ENCODE measurements around the gene SLC6A6. TPM values are rescaled to one million over a fixed set of nuclear protein-coding genes. Genes with fewer than 3 reads are reported as not detected.

SLC6A6 gene
- total RNA-seq, 6 experiments from 2014 or later, result 22.5 to 33.0 (median 28.6) TPM

GRCh38 chr3:14506626-14507304 is 104.4 kb downstream of the SLC6A6 start:
- DNase-seq, result no peak
- Mint-ChIP-seq H3K9me3 (peaks cover 10% of the 10 kb centered on the region), H3K4me3 (no peak overlapping the region), H3K36me3 (ENCODE audit: low read depth) (peaks cover 5% of the 10 kb centered on the region), H3K4me1 (ENCODE audit: low read depth) (no peaks in the 10 kb centered on the region), H3K27me3 (ENCODE audit: insufficient read depth) (peaks cover 25% of the 10 kb centered on the region), H3K27ac (no peak overlapping the region)
- no peak for TF ChIP-seq CTCF (IDR thresholded peaks at IDR 0.05)

DNA sequence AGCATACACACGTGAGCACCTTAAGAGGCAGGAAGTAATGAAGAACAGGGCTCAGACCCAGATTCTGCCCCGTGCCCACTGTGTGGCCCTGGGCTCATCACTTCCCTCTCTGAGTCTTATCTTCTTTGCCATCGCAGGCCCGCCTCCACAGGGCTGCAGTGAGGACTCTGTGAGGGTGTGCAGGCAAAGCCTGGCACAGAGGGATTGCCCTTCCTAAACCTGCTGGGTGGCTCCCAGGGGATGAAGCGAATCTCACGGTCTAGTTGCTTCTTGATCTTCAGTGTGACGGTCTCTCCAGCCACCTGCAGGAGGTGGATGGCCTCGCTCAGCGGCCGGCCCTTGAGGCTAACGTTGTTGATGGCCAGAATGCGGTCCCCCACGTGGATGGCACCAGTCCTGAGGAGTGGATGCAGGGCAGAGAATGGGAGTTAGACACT is 104.9 kb downstream of the SLC6A6 start:
- Mint-ChIP-seq H3K27ac (no peak overlapping the region), H3K27me3 (ENCODE audit: insufficient read depth) (peaks cover 29% of the 10 kb centered on the region), H3K36me3 (ENCODE audit: low read depth) (peaks cover 5% of the 10 kb centered on the region), H3K4me3 (no peak overlapping the region), H3K9me3 (peaks cover 9% of the 10 kb centered on the region), H3K4me1 (ENCODE audit: low read depth) (no peaks in the 10 kb centered on the region)
- no peak for DNase-seq
- TF ChIP-seq CTCF (IDR thresholded peaks at IDR 0.05), result no peak

DNA sequence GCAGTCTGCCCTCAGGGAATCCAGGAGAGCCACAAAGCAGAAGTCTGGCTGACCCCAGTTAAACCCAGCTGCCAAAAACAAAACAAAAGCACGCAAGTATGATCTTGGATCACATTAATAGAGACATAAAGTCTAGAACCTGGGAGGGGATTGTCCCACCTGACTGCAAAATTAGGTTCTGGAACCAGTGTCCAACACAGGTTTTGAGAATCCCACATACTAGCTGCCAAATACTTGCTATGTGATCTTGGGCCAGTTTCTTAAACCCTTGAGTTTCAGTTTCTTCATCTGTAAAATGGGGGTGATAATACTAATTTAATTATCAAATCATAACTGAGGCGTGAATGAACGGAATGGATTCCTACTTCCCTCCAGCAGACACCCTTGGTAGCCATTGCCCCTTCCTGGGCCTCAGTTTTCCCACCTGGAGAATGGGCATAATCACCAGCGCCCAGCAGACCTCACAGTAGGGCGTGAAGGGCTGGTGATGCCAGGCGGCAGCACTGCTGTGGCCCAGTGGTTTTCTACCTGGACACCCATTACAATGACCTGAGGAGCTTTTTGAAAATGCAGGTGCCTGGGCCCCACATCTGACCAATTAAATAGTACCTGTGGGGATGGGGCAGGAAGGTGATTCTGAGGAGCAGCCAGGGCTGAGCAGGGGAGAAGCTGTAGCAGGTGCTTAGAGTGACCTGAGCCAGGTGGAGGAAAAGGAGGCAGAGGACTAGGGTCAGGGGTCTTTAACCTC is 105.5 kb downstream of the SLC6A6 start:
- DNase-seq, result no peak
- Mint-ChIP-seq H3K4me1 (ENCODE audit: low read depth) (no peaks in the 10 kb centered on the region), H3K9me3 (peaks cover 3% of the 10 kb centered on the region), H3K36me3 (ENCODE audit: low read depth) (peaks cover 4% of the 10 kb centered on the region), H3K4me3 (no peak overlapping the region), H3K27ac (no peak overlapping the region), H3K27me3 (ENCODE audit: insufficient read depth) (peaks cover 29% of the 10 kb centered on the region)
- TF ChIP-seq CTCF (IDR thresholded peaks at IDR 0.05), result no peak

DNA sequence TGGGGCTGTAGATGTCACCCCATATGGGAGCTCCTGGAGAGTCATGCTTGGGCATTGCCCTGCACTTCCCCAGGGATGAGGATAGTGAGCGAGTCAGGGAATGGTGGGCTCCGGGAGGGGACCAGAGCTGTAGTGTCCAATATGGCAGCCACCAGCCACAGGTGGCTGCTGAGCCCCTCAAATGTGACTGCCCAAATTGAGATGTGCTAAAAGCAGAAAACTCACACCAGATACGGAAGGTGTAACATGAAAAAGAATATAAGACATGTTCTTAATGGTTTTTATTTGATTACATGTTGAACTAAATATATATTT is 106.1 kb downstream of the SLC6A6 start:
- no peak overlapping the region for H3K27ac Mint-ChIP-seq
- no peak overlapping the region for H3K4me3 Mint-ChIP-seq
- no peaks in the 10 kb centered on the region for H3K9me3 Mint-ChIP-seq
- no peak for TF ChIP-seq CTCF (IDR thresholded peaks at IDR 0.05)
- no peaks in the 10 kb centered on the region for H3K4me1 Mint-ChIP-seq (ENCODE audit: low read depth)
- H3K27me3 Mint-ChIP-seq (ENCODE audit: insufficient read depth), result peaks cover 27% of the 10 kb centered on the region
- H3K36me3 Mint-ChIP-seq (ENCODE audit: low read depth), result no peaks in the 10 kb centered on the region
- no peak for DNase-seq

DNA sequence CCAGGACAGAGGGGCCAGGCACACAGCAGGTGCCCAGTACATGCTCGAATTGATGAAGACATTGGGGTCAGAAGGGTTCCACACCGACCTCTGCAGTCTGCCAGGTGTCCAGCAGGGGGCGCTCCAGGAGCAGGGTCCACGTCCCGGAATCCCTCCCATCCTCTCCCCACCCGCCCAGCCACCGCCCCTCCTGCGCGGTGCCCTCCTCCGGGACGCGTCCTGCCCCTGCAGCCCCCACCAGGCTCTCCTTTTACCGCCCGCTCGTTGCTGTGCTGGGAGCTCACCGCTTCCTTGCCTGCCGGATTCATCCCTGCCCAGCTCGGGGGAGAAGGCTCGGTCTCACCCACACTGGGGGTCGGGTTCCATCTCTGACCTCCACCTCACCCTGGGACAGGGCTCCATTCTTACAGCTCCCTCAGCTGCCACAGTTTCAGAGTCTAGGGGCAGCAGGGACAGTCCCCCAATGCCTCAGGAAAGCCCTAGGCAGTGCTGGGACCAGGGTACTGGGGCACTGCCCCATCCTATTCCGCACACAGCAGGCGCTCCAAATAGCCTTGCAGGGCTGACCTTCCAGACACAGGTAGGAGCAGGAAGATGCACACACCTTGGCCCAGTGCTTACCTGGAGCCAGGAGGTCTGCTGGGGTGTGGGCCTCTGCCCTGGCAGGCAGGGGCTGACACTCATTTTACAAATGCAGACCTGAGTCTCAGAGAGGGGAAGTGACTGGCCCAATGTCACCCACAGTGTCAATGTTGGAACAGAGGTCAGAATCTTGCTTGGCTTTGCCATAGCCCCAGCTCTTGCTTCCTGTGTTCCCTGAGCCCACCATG is 106.8 kb downstream of the SLC6A6 start:
- Mint-ChIP-seq H3K9me3 (no peaks in the 10 kb centered on the region), H3K4me3 (no peak overlapping the region), H3K4me1 (ENCODE audit: low read depth) (no peaks in the 10 kb centered on the region), H3K27ac (no peak overlapping the region), H3K36me3 (ENCODE audit: low read depth) (no peaks in the 10 kb centered on the region), H3K27me3 (ENCODE audit: insufficient read depth) (peaks cover 26% of the 10 kb centered on the region)
- no peak for DNase-seq
- TF ChIP-seq CTCF (IDR thresholded peaks at IDR 0.05), result peak; percentile 100

All from HFFc6 (cell line).